Epidermal melanocyte (primary cell): ENCODE measurements around the gene PKIG.
"Not testable (repeated sequence)": the region's sequence is repeated elsewhere in the genome, so short reads cannot be mapped to it uniquely, and the experiment has no call there.

Experiments
- DNase-seq: peaks from one replicate; pipeline ENCODE4 v3.0.0; 2011; ENCODE audit warnings: low spot score; ENCODE audit not compliant: insufficient read length

PKIG gene

DNA sequence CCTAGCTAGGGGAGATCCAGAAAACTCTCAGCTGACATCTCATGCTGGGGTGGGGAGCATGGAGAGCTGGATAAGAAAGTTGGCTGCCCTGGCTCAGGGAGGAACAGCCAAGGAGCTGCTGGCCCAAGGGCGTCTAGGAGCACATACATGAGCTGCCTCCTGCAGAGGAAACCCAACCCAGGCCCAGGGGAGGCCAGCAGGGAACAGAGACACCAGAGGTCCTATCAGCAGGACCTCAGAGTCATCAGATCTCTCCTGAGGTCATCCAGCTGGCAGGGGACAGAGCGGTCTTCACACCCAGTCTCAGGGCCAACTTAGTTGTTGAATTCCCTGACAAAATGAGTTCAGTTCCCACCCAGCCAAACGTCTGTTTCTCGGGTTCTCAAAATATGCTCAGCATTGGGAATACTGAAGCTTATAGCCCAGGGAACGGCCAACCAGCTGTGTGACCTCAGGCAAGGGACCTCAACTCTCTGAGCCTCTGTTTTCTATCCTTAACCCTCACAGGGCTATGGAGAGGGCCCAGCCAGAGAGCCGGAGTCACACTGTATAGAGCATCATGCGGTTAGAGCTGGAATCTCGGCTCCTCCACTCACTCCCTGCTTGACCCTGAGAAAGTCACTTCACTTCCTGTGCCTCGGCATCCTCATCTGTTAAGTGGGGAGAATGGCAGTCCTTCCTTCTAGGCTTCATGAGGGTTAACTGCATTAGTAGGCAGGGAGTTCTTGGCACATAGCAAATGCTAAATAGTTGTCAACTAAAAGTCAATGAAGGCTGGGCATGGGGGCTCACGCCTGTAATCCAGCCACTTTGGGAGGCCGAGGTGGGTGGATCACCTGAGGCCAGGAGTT is 55.4 kb downstream of the PKIG start:
- DNase-seq, result no peak

DNA sequence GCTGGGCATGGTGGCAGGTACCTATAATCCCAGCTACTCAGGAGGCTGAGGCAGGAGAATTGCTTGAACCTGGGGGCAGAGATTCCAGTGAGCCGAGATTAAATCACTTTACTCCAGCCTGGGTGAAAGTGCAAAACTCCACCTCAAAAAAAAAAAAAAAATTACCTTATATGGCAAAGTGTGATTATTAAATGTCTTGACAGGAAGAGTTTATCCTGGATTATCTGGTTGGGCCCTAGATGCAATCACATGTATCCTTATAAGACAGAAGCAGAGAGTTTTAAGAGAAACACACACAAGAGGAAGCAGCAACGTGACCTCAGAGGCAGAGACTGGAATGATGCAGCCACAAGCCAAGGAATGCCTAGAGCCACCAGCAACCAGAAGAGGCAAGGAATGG is 58.1 kb downstream of the PKIG start:
- DNase-seq, result no peak

DNA sequence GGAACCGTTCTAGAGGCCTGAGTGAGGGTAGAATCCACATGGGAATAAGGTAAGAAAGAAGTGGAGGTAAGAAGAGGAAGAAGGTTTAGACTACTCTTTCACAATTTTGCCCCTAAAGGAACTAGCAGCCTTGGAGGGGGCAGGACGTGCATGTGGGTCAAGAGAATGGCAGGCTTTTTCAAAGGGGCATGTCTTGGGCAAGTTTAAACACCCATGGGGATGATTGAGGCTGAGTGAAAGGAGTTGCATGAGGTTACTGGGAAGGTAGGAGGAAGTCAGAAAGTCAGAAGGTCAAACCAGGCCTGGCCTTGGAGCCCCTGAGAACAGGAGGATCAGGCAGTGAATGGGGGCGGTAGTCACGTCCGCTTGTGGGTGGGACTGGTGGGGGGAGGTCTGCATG is 58.9 kb downstream of the PKIG start:
- no peak for DNase-seq

DNA sequence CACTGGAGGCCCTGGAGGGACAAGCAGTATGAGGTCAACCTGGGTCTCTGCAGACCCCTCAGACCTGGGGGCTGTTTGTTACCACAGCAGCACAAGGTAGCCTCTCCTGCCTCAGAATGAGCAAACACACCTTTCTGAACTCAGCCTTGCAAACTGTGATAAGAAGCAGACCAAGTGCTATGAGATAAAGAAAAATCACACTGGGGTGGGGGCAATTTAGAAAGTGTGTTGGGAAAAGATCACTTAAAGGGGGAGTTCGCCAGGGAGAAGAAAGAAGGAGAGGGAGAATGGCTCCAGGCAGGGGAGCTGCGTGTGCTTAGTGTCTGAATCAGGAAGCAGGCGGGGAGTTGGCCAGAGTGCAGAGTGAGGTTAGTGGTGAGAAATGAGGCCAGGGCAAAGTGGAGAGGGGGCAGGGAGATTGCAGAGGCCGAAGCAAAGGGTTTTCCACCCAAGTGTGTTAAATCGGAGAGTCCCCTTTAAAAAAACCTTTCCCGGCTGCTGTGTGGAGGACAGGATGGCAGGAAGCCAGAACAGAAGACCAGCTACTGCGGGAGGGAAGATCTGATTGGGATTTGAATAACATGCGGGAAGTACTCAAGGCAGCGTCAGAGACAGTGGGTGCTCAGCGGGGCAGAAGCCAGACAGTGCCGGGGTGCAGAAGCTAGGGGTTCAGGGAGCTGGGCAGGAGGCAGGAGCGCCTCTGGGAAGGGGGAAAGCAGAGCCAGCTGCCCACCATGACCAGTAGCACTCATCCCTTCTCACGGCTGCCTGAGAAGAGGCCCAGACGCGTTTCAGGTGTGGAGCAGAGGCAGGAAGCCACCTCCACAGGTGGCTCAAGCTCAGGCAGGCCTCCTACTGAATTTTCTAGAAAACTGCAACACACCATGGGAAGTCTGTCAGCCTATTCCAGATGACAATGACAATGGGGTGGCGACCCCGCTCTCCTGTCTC is 60.1 kb downstream of the PKIG start:
- DNase-seq, result peak; percentile 68

DNA sequence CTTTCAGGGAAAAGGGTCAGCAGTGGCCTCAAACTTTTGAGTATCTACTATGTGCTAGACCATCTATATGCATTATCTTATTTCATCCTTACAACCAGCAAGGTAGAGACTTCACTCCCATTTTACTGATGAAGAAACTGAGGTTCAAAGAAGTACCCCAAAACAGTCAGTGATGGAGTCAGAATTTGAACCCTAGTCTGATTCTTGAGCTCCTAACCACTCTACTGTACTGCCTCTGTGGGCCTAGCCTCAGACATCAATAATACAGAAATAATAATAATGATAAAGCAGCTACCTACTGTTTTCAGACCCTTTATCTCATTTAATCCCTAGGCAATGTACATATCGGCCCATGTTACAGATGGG is 60.8 kb downstream of the PKIG start:
- DNase-seq, result no peak

DNA sequence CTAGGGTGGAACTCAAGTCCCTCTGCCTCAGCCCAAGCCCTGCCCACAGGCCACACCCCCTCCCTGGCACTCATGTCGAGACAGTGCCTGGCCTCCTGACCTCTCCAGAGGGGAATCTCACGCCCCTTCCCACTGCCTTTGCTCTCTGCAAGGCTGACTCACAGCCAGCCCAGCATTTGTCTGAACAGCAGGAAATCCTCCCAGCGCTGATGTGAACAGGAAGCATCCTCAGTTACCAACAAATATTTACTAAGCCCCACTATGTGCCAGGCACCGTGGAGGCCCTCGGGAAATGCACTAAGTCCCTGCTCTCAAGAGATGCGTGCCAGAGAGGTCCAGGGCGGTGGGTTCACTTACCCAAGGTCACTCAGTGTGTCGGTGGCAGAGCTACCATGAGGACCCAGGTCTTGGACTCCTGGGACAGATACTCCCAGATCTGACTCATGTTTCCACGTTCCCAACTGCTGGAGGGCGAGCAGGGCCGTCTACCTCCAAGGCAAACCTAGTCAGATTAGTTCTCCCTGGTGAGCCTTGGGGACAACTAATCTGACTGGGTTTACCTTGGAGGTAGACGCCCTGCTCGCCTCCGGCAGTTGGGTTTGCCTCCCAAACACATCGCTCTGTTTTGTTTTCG is 61.3 kb downstream of the PKIG start:
- DNase-seq, result no peak

DNA sequence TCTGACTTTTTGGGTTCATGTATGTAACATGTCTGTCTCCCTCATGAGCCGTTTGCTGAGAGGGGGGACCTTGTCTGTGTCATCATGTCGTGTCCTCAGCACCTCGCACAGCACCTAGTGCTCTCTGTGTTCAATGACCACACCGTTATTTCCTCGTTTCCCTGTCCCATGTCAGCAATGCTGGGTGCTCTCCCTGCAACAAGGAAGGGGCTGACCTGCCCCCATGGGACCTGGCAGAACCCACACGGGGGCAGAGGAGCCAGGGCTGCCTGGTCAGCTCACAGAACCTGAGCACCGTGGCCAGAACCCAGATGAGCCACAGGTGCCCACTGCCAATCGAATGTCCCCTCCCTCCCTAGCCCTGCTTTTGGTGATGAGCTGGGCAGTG is 61.8 kb downstream of the PKIG start:
- DNase-seq, result no peak

DNA sequence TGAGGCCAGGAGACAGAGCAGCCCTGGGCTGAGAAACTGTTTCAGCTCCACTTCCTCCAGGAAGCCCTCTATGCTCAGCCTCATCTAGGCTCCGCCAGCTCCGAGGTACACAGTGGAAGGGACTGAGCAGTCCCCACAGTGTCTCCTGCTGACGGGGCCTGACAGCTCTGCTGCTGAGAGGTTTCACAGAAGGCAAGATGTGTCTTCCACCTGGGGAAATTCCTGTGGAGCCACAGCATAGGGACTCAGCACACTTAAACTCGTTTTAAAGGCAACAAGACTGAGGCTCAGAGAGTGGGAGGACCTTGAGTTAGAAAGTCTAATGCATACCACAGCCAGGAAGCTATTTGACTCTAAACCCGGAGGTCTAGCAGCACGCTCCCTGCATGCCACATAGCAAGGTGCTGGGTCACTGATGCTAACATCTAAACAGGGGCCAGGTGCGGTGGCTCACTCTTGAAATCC is 62.3 kb downstream of the PKIG start:
- no peak for DNase-seq

DNA sequence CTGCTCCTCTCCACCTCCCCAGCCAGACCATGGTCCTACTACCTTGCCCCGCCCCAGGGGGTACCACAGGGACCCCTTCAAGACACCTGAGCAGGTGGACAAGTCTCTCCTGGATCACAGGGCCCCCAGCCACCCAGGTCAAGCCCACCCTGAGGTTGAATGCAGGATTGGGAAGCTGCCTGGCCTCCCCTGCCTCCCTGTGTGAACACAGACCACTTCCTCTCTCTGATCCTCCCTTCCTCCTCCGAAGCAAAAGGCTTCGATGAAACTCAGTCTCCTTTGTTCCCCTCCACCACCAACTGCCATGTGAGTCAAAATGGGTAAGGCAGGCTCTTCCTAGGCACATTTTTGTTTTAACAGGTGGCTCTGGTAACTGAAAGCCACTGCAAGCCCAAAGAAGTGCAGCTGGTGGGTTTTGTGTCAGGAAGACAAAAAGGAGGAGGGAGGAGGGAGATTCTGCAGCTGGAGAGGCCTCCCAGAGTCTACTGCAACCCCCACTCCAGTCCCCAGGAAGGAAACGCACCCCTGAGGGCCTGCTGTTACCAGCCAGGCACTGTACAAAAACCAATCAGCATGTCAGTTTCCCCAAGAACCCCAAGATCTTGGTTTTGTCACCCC is 63.8 kb downstream of the PKIG start:
- no peak for DNase-seq

DNA sequence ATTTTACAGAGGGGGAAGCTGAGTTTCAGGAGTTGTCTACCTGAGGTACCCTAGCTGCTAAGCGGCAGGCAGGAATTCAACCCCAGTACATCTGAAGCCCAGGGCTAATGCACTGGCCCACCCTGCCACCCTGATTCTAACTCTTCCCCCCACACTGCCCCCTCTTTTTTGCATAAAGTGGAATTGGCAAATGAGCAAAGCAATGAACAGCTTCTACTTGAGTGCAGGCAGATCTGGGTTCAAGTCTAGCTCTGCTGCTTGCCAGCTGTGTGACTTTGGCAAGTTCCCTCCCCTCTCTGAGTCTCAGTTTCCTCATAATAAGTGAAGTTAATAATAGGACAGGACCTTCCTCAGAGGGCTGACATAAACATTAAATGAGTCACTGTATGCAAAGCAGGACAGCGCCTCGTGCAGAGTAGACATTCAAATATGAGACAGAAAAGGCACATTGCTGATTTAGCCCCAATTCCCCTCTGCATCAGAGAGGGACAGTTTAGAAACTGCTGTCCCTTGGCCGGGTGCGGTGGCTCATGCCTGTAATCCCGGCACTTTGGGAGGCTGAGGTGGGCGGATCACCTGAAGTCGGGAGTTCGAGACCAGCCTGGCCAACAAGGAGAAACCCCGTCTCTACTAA is 64.4 kb downstream of the PKIG start:
- DNase-seq, result no peak

DNA sequence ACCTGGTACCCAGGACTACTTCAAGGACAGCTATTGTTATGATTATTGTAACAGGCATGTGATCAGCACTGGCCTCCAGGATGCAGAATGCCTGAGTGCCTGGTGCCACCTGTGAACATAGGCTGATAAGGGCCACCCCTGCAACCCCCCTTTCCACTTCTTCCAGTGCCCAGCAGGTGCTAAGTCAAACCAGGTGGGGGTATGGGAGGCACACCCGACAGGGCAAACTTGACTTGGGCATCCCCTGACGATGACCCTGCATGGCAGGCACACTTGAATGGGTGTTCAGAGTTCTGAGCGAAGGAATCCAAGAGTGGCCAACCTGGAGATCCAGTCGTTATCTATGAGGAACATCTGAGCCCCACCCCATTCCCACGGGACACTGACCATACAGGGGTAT is 65.7 kb downstream of the PKIG start:
- DNase-seq, result no peak

DNA sequence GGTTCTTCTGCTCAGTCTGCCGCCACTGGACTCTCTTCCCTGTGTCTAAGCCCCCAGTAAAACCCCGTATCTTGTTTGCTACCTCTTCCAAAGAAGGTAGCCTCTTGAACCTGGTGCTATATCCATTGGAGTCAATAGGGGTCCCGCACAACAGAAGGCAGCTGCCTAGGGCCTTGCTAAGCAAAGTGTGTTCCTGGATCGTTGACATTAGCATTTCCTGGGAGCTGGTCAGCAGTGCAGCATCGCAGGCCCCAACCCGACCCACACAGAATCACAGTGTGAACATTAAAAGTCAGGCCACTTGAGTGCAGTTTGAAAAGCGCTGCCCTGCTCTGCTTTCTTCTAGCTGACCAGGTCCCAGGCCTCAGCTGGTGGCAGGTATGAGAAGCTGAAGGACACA is 66.2 kb downstream of the PKIG start:
- no peak for DNase-seq

DNA sequence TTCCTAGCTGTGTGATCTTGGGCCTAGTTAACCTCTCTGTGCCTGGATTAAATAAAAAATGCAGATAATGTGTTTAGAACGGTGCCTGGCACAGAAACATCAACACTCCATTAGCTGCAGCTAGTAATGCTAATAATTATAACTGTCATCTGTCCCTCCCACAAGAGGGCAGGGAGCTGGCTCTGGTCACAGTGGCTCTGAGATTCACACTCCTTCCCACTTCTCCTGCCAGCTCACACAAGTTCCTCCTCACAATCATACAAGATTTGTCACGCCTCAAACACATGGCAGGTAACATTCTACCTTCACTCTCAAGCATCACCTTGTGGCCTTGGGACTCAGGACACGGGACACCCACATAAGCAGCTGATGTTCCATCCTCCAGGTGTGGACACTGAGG is 66.7 kb downstream of the PKIG start:
- DNase-seq, result no peak

DNA sequence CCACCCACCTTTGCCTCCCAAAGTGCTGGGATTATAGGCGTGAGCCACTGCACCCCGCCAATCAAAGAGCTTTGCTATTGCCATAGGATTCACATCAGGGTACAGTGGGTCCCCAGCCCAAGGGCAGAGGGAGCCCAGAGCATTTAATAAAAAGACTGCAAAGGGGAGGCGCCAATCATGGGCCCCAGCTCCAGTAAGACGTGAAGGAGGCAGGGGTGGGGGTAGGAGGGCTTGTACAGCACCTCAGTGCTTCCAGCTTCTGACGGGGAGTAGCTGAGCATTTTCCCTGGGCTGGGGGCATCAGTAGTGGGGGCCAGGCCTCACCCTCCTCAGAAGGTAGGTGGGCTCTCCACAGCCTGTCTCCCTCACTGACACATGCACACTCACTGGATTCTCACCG is 67.6 kb downstream of the PKIG start:
- no peak for DNase-seq

DNA sequence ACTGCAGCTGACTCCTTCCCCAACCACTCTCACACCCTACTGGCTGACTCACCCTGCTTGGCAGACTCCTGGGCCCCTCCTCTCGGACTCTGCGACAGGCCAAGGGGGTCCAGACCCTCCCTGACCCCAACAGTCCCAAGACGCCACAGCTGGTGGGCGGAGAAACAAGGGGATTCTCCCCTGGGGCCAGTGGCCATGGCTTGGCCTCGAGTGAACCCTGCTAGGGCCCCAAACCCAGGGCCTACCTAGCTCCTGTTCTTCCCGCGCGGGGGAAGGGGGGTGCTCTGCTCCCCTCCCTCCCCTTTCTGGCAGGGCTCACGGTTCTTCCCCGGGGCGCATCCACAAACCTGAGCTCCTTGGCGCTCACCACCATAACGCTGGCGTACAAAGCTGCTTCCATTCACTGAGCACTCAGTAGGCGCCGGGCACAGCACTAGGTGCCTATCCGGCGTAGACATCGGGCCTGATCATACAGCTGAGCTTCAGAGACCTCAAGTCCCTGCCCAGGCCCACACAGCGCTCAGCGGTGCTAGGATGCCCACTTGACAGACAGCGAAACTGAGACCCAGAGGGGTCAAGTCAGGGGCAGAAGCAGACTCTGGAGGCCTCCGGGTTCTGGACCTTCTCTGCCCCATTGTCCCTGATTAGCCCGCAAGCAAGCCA is 68.5 kb downstream of the PKIG start:
- DNase-seq, result no peak

DNA sequence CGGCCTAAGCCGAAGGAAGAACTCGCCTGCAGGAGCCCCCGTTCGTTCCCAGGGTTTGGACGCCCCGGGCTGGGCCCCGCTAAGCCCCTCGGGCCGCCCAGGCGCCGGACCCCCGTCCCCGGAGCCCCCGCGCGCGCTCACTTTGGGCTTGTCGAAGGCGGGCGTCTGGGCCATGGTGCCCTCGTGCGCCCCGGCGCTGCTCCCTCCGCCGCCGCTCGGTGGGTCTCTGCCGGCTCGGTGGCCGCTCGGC is 69.0 kb downstream of the PKIG start:
- no peak for DNase-seq

DNA sequence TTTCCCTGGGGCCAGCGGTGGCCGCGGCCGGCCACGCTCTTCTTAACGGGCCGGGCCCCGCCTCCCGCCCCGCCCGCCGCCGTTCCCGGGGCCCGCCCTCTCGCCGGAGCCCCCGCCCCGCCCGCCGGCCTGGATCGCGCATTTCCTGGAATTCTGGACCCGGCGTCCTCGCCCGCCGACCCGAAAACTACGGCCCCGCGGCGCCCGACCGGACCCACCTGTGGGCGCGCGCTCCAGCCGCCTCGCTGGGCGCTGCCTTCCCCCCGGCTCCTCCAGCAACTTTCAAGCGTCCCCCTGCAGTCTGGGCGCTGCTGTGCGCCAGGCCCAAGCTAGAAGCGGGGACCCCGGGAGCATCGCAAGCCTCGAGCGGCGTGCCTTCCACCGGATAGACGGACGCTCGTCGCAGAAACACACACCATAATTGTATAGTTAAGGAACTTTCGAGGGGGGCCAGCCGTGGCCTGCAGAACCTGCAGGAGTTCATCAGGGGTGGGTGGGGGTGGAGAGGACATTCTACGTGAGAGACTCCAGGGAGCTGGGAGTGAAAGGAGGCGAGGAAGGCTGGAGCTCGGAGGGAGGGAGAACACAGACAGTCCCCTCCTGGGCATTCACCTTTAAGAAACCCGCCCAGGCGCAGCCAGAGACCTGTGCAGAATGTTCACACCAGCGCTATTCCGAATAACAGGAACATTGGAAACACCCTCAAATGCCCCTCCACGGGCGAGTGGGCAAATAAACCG is 69.5 kb downstream of the PKIG start, which contains the start of gene ADA:
Gene ADA, minus strand, starts transcription at position 16 of the 740 bp plus-strand sequence. CDS start 92 bp downstream, outside the sequence.
- no peak for DNase-seq

DNA sequence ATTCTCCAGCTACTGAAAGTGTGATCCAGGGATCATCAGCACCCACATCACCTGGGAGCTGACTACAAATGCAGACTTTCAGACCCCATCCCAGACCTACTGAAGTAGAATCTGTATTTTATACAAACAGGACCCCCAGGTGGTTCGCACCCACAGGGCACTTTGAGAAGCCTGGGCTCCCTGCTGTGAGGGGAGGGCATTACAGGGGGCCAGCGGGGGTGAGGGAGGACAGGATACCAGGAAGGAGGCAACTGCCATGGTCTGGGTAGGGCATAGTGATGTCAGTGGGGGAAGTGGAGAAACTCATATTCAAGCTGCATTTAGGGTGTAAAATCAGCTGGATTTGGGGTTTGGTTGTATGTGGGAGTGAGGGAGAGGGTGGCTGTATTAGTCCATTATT is 71.2 kb downstream of the PKIG start:
- DNase-seq, result no peak

DNA sequence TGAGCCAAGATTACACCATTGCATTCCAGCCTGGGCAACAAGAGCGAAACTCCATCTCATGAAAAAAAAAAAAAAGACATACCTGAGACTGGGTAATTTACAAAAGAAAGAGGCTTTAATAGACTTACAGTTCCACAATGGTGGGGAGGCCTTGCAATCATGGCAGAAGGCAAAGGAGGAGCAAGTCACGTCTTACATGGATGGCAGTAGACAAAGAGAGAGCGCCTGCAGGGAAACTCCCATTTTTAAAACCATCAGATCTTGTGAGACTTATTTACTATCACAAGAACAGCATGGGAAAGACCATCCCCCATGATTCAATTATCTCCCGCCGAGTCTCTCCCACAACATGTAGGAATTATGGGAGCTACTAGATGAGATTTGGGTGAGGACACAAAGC is 71.8 kb downstream of the PKIG start:
- not testable (repeated sequence) for DNase-seq

DNA sequence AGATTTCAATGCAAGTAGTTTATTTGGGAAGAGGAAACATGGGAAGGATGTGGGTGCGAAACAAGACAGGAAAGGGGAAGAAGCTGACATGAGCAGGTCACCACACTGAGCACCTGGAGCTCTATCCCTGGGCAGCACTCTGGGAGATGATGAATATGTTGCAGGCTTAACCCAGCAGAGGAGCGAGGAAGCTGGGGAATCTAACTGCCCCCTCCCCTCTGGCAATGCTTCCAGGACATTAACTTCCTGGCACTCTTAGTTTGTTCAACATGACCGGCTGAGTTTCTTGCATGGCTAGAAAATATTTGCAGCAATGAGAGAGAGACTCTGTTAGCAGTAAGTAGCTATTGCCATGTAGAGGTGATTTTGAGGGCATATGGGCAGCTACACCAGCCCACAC is 74.1 kb downstream of the PKIG start:
- no peak for DNase-seq
